H1 (cell line): ENCODE measurements around the gene CEP57. TPM values are rescaled to one million over a fixed set of nuclear protein-coding genes. Genes with fewer than 3 reads are reported as not detected.
A peak's percentile ranks its signal among the peaks of the same experiment; 100 is the strongest.

Source experiments
- CTCF ChIA-PET: fragments of 300-600 bp; sonication (Branson Sonifier 250); formaldehyde crosslinking; loops from one replicate; lab custom pipeline; 2021; ENCODE audit not compliant: partially characterized antibody; lab: Charles Lee
- POLR2A ChIA-PET: fragments of 300-600 bp; sonication (Branson Sonifier 250); formaldehyde crosslinking; loops from one replicate; lab custom pipeline; 2021; ENCODE audit warnings: inconsistent platforms; ENCODE audit not compliant: partially characterized antibody; lab: Charles Lee
- DNase-seq, 2 experiments: peaks; one replicate each; pipeline versions ENCODE4 v3.0.0 to v3.0.0-alpha.2; 2010 to 2022; ENCODE audit warnings: low spot score in 2 of 2, low read depth in 1 of 2, mixed read lengths in 1 of 2
- FAIRE-seq: peaks from 2 replicates; lab custom pipeline; 2011; peaks lifted over from hg19 to GRCh38; lab: Jason Lieb, UNC
- H2AFZ ChIP-seq: 2 replicates; pipeline ENCODE4 v1.8.1; 2012; ENCODE audit warnings: low read length, inconsistent platforms
- H2AK5ac ChIP-seq: 2 replicates; pipeline ENCODE4 v1.6.1; 2013; ENCODE audit warnings: low read depth, low read length
- H2BK120ac ChIP-seq: replicated peaks from 2 replicates; pipeline ENCODE3; 2013; ENCODE audit warnings: low read depth, low read length, inconsistent platforms
- H2BK12ac ChIP-seq: 2 replicates; pipeline ENCODE4 v1.6.1; 2013; ENCODE audit warnings: low read depth, low read length
- H2BK15ac ChIP-seq: 2 replicates; pipeline ENCODE4 v1.6.1; 2013; ENCODE audit warnings: low read length
- H2BK20ac ChIP-seq: 2 replicates; pipeline ENCODE4 v1.6.1; 2013; ENCODE audit warnings: low read length
- H2BK5ac ChIP-seq: 2 replicates; pipeline ENCODE4 v1.6.1; 2013; ENCODE audit warnings: low read depth, low read length
- H3K14ac ChIP-seq: 2 replicates; pipeline ENCODE4 v1.6.1; 2013; ENCODE audit warnings: inconsistent platforms; ENCODE audit not compliant: insufficient read length
- H3K18ac ChIP-seq: 2 replicates; pipeline ENCODE4 v1.6.1; 2013; ENCODE audit warnings: low read length; ENCODE audit errors: extremely low read depth
- H3K23ac ChIP-seq: 2 replicates; pipeline ENCODE4 v1.6.1; 2013; ENCODE audit warnings: inconsistent platforms; ENCODE audit not compliant: insufficient read length
- H3K23me2 ChIP-seq: 2 replicates; pipeline ENCODE4 v1.6.1; 2013; ENCODE audit warnings: low read depth, low read length
- H3K27ac ChIP-seq: 2 replicates; pipeline ENCODE4 v1.6.1; 2011; ENCODE audit warnings: low read depth, low read length, inconsistent platforms
- H3K27me3 ChIP-seq, 4 experiments: replicated peaks in 1 of 4; 1 replicate in 1 of 4; 2 replicates in 3 of 4; pipeline versions ENCODE4 v1.6.1 to v1.8.1; 2011 to 2013; ENCODE audit warnings: low read length in 3 of 4, mild to moderate bottlenecking in 3 of 4, inconsistent platforms in 2 of 4, mixed read lengths in 2 of 4, moderate library complexity in 1 of 4; ENCODE audit not compliant: control insufficient read depth in 3 of 4, insufficient read depth in 3 of 4; ENCODE audit errors: extremely low read depth in 1 of 4
- H3K36me3 ChIP-seq, 4 experiments: 2 replicates each; pipeline versions ENCODE4 v1.6.1 to v1.8.1; 2011 to 2013; ENCODE audit warnings: mild to moderate bottlenecking in 4 of 4, low read length in 3 of 4, moderate library complexity in 2 of 4, control low read depth in 1 of 4, inconsistent platforms in 1 of 4; ENCODE audit not compliant: insufficient read depth in 4 of 4, control insufficient read depth in 2 of 4
- H3K4ac ChIP-seq: replicated peaks from 2 replicates; pipeline ENCODE3; 2013; ENCODE audit warnings: low read length, low read depth, mixed read lengths, inconsistent platforms; ENCODE audit not compliant: insufficient read length
- H3K4me1 ChIP-seq, 4 experiments: replicated peaks in 1 of 4; 1 replicate in 1 of 4; 2 replicates in 3 of 4; pipeline versions ENCODE4 v1.6.1 to v1.8.1; 2011 to 2013; ENCODE audit warnings: low read length in 3 of 4, inconsistent platforms in 2 of 4, mixed read lengths in 1 of 4; ENCODE audit not compliant: insufficient read depth in 4 of 4, control insufficient read depth in 3 of 4
- H3K4me2 ChIP-seq, 2 experiments: 2 replicates each; pipeline versions ENCODE4 v1.6.1 to v1.8.1; 2011 to 2013; ENCODE audit warnings: low read depth in 2 of 2, low read length in 2 of 2, control low read depth in 1 of 2, inconsistent platforms in 1 of 2, mild to moderate bottlenecking in 1 of 2; ENCODE audit not compliant: insufficient read depth in 1 of 2
- H3K4me3 ChIP-seq, 4 experiments: fragments of 200-600, 300-600 bp in 1 of 4; sonication (generic), shearing (Covaris generic), sonication (Bioruptor Twin) in 1 of 4; 2 replicates each; pipeline versions ENCODE4 v1.5.1 to v1.8.1; 2011 to 2016; ENCODE audit warnings: low read length in 4 of 4, low read depth in 3 of 4, control low read depth in 2 of 4, inconsistent platforms in 2 of 4, mild to moderate bottlenecking in 2 of 4, mixed read lengths in 1 of 4, moderate library complexity in 1 of 4; ENCODE audit not compliant: insufficient read depth in 2 of 4; ENCODE audit errors: extremely low read depth in 1 of 4
- H3K56ac ChIP-seq: replicated peaks from 2 replicates; pipeline ENCODE3; 2013; ENCODE audit warnings: low read depth, mild to moderate bottlenecking, mixed read lengths, low read length, inconsistent platforms; ENCODE audit not compliant: insufficient read length
- H3K79me1 ChIP-seq: 2 replicates; pipeline ENCODE4 v1.6.1; 2013; ENCODE audit warnings: low read depth, low read length, control low read depth
- H3K79me2 ChIP-seq, 2 experiments: 2 replicates each; pipeline versions ENCODE4 v1.6.1 to v1.8.1; 2012 to 2013; ENCODE audit warnings: low read length in 2 of 2, mild to moderate bottlenecking in 2 of 2, inconsistent platforms in 1 of 2; ENCODE audit not compliant: insufficient read depth in 2 of 2, control insufficient read depth in 1 of 2
- H3K9ac ChIP-seq, 4 experiments: replicated peaks in 1 of 4; 1 replicate in 1 of 4; 2 replicates in 3 of 4; pipeline versions ENCODE4 v1.6.1 to v1.8.1; 2011 to 2013; ENCODE audit warnings: low read depth in 3 of 4, low read length in 3 of 4, control low read depth in 2 of 4, mild to moderate bottlenecking in 2 of 4, moderate library complexity in 2 of 4, inconsistent platforms in 1 of 4; ENCODE audit errors: extremely low read depth in 1 of 4
- H3K9me3 ChIP-seq, 2 experiments: 2 replicates each; pipeline versions ENCODE4 v1.6.1 to v1.8.1; 2012 to 2013; ENCODE audit warnings: mild to moderate bottlenecking in 2 of 2, moderate library complexity in 2 of 2, control low read depth in 1 of 2, inconsistent platforms in 1 of 2, low read depth in 1 of 2, low read length in 1 of 2, mixed read lengths in 1 of 2; ENCODE audit not compliant: insufficient read depth in 2 of 2
- H4K20me1 ChIP-seq, 2 experiments: replicated peaks in 1 of 2; 2 replicates each; pipeline versions ENCODE3 to v1.8.1; 2011 to 2013; ENCODE audit warnings: inconsistent platforms in 2 of 2, low read length in 2 of 2, mild to moderate bottlenecking in 1 of 2; ENCODE audit not compliant: insufficient read depth in 2 of 2, control insufficient read depth in 1 of 2
- H4K5ac ChIP-seq: 2 replicates; pipeline ENCODE4 v1.6.1; 2013; ENCODE audit warnings: low read length, low read depth, mixed read lengths, inconsistent platforms; ENCODE audit not compliant: insufficient read length
- H4K8ac ChIP-seq: 2 replicates; pipeline ENCODE4 v1.8.0; 2013; ENCODE audit warnings: mild to moderate bottlenecking, moderate library complexity, low read length, inconsistent platforms; ENCODE audit not compliant: insufficient read depth; ENCODE audit errors: extremely low read depth
- H4K91ac ChIP-seq: replicated peaks from 2 replicates; pipeline ENCODE3; 2013; ENCODE audit warnings: low read length, mixed read lengths, inconsistent platforms; ENCODE audit not compliant: insufficient read length
- BACH1 ChIP-seq: IDR thresholded peaks from 2 replicates; pipeline ENCODE4 v1.6.1; 2012; ENCODE audit warnings: low read length, improper control_type of control experiment
- BRCA1 ChIP-seq: IDR thresholded peaks from 2 replicates; pipeline ENCODE4 v1.6.1; 2012; ENCODE audit warnings: low read depth, low read length, improper control_type of control experiment
- CBX5 ChIP-seq: fragments of 300-800, 300-1000 bp; sonication (generic); IDR thresholded peaks from 2 replicates; pipeline ENCODE4 v1.7.1; 2016; ENCODE audit warnings: antibody characterized with exemption, low read length, low read depth
- CEBPB ChIP-seq: IDR thresholded peaks from 2 replicates; pipeline ENCODE4 v1.6.1; 2012; ENCODE audit warnings: low read depth, low read length
- CTBP2 ChIP-seq: IDR thresholded peaks from 2 replicates; pipeline ENCODE4 v1.7.0; 2011; ENCODE audit warnings: borderline replicate concordance, mild to moderate bottlenecking, moderate library complexity, mixed read lengths, low read length; ENCODE audit not compliant: insufficient read depth, insufficient read length
- GTF2F1 ChIP-seq: IDR thresholded peaks from 2 replicates; pipeline ENCODE4 v1.6.1; 2012; ENCODE audit warnings: low read depth, low read length, improper control_type of control experiment, borderline replicate concordance
- HDAC2 ChIP-seq, 2 experiments: fragments of 300-600 bp in 1 of 2; sonication (generic) in 1 of 2; IDR thresholded peaks; 2 replicates each; pipeline ENCODE4 v1.6.1; 2011 to 2012; ENCODE audit warnings: low read depth in 2 of 2, low read length in 2 of 2, mild to moderate bottlenecking in 2 of 2, moderate library complexity in 2 of 2, borderline replicate concordance in 1 of 2, inconsistent platforms in 1 of 2
- NRF1 ChIP-seq: IDR thresholded peaks from 2 replicates; pipeline ENCODE4 v1.6.1; 2011; ENCODE audit warnings: mild to moderate bottlenecking, low read depth, low read length, improper control_type of control experiment
- POLR2AphosphoS5 ChIP-seq: IDR thresholded peaks from 2 replicates; pipeline ENCODE4 v1.6.1; 2011; ENCODE audit warnings: low read depth, low read length
- POU5F1 ChIP-seq: IDR thresholded peaks from 2 replicates; pipeline ENCODE4 v1.6.1; 2011; ENCODE audit warnings: low read depth, mild to moderate bottlenecking, low read length, moderate library complexity
- RFX5 ChIP-seq: IDR thresholded peaks from 2 replicates; pipeline ENCODE4 v1.6.1; 2011; ENCODE audit warnings: low read depth, low read length, improper control_type of control experiment, borderline replicate concordance
- RXRA ChIP-seq: IDR thresholded peaks from 2 replicates; pipeline ENCODE4 v1.6.1; 2011; ENCODE audit warnings: low read depth, mild to moderate bottlenecking, low read length, moderate library complexity; ENCODE audit not compliant: insufficient read depth
- WGBS, 2 experiments: shearing (Covaris generic) in 1 of 2; methylation state at CpG; one replicate each; pipeline versions ENCODE4 v1.1.6 to v1.1.7; 2013 to 2015; ENCODE audit warnings: low lambda C conversion rate in 2 of 2, mixed read lengths in 2 of 2, inconsistent platforms in 1 of 2, low coverage in 1 of 2, missing lambda C conversion rate in 1 of 2; ENCODE audit not compliant: insufficient replicate concordance in 2 of 2, insufficient coverage in 1 of 2, insufficient read length in 1 of 2; ENCODE audit errors: extremely low coverage in 1 of 2, missing lambda C conversion rate in 1 of 2; 5-methylcytosine and 5-hydroxymethylcytosine counted together
- polyA plus RNA-seq, 7 experiments: library from polyadenylated mRNA; depleted of rRNA in 3 of 7; stranded (reverse) in 5 of 7; unstranded in 2 of 7; fragments of >200 nt in 5 of 7; fragments of 200-250 nt in 2 of 7; gene quantifications; 1 replicate in 5 of 7; 2 replicates in 1 of 7; 4 replicates in 1 of 7; pipeline versions ENCODE4 v1.2.1 to v1.2.3, GENCODE V29; 2011 to 2013; ENCODE audit warnings: missing spikeins in 2 of 7, mixed read lengths in 2 of 7
- total RNA-seq: library from RNA; stranded (reverse); fragmentation: NEBNext Ultra II Directional; extraction: Animal tissue kit (Norgen Biotek cat#: 25700); gene quantifications from 2 replicates; pipeline ENCODE4 v1.2.1, GENCODE V29; 2021

Gene CEP57
- total and polyA plus RNA-seq, 2 of the 8 experiments (the other 6 are each of a cell fraction or from before 2014, with no cell fraction given), result 26.3 to 72.7 TPM

DNA sequence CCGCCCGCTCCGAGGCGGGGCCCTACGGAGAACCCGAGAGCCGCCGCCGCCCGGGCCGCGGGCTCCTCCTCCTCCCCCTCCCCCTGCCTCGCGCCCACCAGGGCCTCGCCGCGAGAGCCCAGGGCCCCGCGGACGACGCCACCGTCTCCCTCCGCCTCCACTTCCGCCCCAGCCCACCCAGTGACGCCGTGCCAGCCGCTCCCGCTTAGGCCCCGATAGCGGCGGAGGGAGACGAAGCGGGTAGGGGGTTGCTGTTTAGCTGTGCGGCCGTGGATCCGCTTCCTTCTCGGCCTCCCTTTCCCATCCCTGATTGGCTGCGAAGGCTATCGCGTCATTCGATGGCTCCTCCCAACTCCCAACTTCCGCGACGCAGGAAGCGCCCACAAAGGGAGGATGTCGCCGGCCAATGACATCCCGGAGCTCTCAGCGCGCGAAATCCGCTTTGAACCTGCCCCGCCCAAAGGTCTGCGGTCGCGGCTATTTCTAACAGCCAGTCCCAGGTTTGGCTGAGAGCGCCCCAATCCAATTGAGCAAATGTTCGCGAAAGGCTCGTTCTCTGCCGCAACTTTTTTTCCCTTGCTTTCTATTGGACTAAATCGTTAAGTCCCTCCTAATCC is 684 bp upstream of the CEP57 start, which contains the start of gene FAM76B:
Gene FAM76B, minus strand, starts transcription at position 277 of the 617 bp plus-strand sequence. CDS start 304 bp downstream, outside the sequence.
- Histone ChIP-seq H3K4me3 (peak within 1 kb of the TSS; percentile 84 to 95 (median 92)), H2BK15ac (no peak within 1 kb of the TSS), H3K4ac (no peak within 1 kb of the TSS), H4K8ac (peak within 1 kb of the TSS; percentile 99), H3K27ac (peak within 1 kb of the TSS; percentile 98), H2BK20ac (no peak within 1 kb of the TSS), H2BK12ac (peak within 1 kb of the TSS; percentile 54; the same call in 1 of the 2 replicates), H2AK5ac (no peak within 1 kb of the TSS; the same call in 1 of the 2 replicates), H4K20me1 (peaks cover 0 to 7% of the 10 kb centered on the region in 2 experiments), H4K91ac (peak within 1 kb of the TSS; percentile 79), H2AFZ (peak within 1 kb of the TSS; percentile 66), H3K18ac (peak within 1 kb of the TSS; percentile 75), H2BK5ac (peak within 1 kb of the TSS; percentile 97), H3K36me3 (peaks cover 6 to 28% (median 13%) of the 10 kb centered on the region in 4 experiments; a peak in 6 of 8 replicates), H3K4me1 (peaks cover 0 to 9% (median 0%) of the 10 kb centered on the region in 4 experiments; a peak in 1 of 7 replicates), H3K9ac (peak within 1 kb of the TSS; percentile 96 to 99 (median 98)), H3K56ac (peak within 1 kb of the TSS; percentile 81), H3K79me1 (no peaks in the 10 kb centered on the region), H3K23ac (no peak within 1 kb of the TSS), H3K4me2 (peak within 1 kb of the TSS; percentile 68 to 84), H3K14ac (no peak within 1 kb of the TSS), H3K9me3 (no peaks in the 10 kb centered on the region), H3K23me2 (peaks cover 6% of the 10 kb centered on the region), H3K79me2 (peaks cover 15 to 55% of the 10 kb centered on the region in 2 experiments), H3K27me3 (no peaks in the 10 kb centered on the region), H2BK120ac (no peak within 1 kb of the TSS), H4K5ac (peak within 1 kb of the TSS; percentile 80)
- DNase-seq, result peak; percentile 93 to 95
- peak; percentile 87 for FAIRE-seq
- CTCF ChIA-PET, result interaction anchor here (1.1 to 1.5 kb wide), 8 partner anchors 21 to 646 kb away, joined by 3 to 6 read pairs (median 4); no protein-coding TSS in a partner anchor
- POLR2A ChIA-PET, result interaction anchor here (0.8 to 2.9 kb wide), 15 partner anchors 11 to 723 kb away, joined by 3 to 20 read pairs (median 4); partner anchors contain the start of genes CCDC82, JRKL and SRSF8
- WGBS, 2 experiments, result 0% methylated on average over 41 of the region's 62 CpGs; no CpG with 5 or more reads in 1 of the 2 experiments
- TF ChIP-seq POU5F1 (no peak), CBX5 (no peak), BACH1 (peak; percentile 72), GTF2F1 (peak; percentile 30; the same call in 1 of the 2 replicates), NRF1 (no peak), BRCA1 (peak; percentile 45; the same call in 1 of the 2 replicates), RFX5 (no peak), CTBP2 (no peak), HDAC2 (IDR thresholded peaks at IDR 0.05; ENCODE audit: borderline replicate concordance in 1 of 2, low read depth in 2 of 2, low read length in 2 of 2) (no peak), CEBPB (no peak), POLR2AphosphoS5 (peak; percentile 97), RXRA (no peak)
